Fibroblast of lung (primary cell): ENCODE measurements around the gene KDM8.

Experiments used
- EZH2 ChIP-seq: IDR thresholded peaks from 2 replicates; pipeline ENCODE4 v1.5.1; 2012; ENCODE audit warnings: low read length, control low read depth, mild to moderate bottlenecking; ENCODE audit errors: missing control alignments
- TF ChIP-seq, protein P1 (sequence below), 2 donors: IDR thresholded peaks in 1 of 2; conservative IDR thresholded peaks in 1 of 2; 1 replicate in 1 of 2; 2 replicates in 1 of 2; pipeline ENCODE4 v1.5.1; 2011 to 2012; ENCODE audit warnings: low read length in 2 of 2, control low read depth in 1 of 2, inconsistent platforms in 1 of 2, low read depth in 1 of 2, mild to moderate bottlenecking in 1 of 2

DNA sequence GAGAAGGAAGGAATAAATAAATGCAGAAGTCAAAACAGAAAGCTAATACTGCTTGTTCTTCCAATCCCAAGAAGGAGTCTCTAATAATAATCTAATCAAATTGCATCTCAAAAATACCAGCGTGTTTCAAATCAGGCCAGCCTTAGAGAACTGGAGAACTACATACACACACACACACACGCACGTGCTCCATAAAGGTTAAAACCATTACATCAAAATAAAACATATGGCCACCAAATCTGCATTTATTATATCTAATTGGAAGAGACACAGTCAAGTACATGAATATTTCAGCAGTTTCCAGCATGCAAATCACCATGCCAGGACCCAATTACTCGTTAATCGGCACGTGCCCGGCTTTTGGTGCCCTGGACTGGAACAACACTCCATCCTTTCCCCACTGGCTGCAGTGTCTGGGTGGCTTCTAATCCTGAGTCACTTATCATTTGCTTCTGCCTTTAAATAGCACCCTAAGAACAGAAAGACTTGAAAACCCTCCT is 20.4 kb upstream of the KDM8 start:
- no peak for TF ChIP-seq EZH2
- TF ChIP-seq, protein P1, sequence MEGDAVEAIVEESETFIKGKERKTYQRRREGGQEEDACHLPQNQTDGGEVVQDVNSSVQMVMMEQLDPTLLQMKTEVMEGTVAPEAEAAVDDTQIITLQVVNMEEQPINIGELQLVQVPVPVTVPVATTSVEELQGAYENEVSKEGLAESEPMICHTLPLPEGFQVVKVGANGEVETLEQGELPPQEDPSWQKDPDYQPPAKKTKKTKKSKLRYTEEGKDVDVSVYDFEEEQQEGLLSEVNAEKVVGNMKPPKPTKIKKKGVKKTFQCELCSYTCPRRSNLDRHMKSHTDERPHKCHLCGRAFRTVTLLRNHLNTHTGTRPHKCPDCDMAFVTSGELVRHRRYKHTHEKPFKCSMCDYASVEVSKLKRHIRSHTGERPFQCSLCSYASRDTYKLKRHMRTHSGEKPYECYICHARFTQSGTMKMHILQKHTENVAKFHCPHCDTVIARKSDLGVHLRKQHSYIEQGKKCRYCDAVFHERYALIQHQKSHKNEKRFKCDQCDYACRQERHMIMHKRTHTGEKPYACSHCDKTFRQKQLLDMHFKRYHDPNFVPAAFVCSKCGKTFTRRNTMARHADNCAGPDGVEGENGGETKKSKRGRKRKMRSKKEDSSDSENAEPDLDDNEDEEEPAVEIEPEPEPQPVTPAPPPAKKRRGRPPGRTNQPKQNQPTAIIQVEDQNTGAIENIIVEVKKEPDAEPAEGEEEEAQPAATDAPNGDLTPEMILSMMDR (conservative IDR thresholded peaks at IDR 0.05 in 1 of 2, IDR thresholded peaks at IDR 0.05 in 1 of 2; ENCODE audit: low read depth in 1 of 2, low read length in 2 of 2): no peak
